NOMO-1 treated with dmso at 0.1 percent for 144 hours (cell line): ENCODE data around the gene KIAA1614.
A peak's percentile ranks its signal among the peaks of the same experiment; 100 is the strongest.

Source experiments
- DNase-seq: peaks from one replicate; lab custom pipeline; 2025; ENCODE audit not compliant: unreplicated experiment; lab: John Stamatoyannopoulos, UW

KIAA1614 gene

DNA sequence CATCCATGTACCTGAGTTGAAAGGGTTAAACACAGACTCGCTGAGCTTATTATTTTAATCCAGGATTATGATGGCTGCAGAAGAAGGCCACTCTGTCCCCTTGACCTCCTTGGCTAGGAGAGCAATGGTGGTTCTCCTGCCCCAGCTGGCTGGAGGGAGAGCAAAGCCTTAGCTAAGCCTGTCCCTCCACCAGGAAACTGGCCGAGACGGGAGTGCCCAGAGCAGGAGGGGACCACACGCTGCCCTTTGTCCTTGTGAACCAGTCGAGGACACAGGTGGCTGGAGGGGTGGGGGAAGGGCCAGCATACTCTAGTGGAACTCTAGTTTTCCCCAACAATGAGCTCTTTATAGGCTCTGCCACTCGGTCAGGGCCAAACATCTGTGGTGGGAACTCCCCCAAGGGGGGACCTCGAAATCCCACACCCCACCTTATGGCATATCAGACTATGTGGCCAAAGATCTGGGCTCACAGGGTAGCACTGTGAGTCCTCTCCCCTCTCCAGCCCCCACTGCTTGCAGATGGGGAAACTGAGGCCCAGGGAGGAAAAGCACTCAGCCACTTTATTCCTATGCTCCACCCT is 12.9 kb downstream of the KIAA1614 start:
- no peak for DNase-seq

DNA sequence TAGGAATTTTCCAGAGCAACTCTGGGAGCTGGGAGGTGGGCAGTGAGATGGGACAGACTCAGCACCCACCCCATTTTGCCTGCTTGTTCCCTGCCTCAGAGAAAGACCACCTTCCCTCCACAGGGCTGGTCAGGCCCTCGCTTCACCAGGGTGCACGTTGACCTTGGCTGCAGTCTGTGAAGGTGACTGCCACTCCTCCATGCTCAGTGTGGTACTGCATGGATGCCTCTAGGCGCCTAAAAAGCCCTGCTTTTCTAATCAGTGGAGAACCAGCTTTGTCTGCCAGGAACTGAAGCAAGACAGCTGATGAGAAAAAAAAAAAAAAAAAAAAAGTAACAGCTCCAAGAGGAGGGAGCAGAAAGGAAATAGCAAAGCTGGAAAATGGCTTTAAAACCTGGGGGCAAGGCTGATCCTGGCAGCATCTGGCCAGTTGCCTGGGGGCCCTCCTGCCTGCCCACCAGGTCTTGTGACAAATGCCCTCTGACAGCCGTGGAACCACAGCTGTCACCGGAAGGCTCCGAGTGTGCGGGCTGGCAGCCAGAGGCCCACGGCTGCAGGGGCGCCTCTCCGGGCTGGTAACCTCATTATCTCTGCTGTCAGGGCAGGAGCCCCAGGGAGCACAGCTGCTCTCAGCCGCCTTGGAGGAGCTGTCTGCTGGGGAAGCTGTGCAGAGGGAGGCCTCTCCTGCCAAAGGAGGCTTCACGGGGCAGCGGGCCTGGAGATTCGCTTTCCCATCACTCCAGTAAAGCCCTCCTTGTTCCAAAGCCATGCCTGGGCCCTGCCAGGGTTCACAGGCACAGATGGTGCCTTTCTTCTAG is 13.7 kb downstream of the KIAA1614 start:
- DNase-seq: no peak

DNA sequence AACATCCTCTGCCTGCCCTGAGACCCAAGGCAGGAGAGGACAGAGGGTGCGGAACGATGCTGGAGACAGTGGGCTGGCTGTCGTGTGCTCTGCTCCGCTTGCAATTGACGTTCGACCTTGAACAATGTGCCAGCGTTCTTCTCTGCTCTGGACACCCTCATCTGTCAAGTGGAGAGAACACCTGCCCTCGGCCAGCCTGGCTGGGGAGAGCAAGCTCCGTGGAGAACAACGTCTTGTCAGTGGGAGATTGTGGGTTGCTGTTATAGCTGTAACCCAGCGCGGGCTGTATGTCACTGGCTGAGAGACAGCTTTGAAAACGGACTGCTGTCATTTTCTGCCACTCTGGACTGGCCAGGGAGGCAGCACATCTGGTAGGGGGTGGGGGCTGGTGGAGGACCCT is 14.7 kb downstream of the KIAA1614 start:
- no peak for DNase-seq

DNA sequence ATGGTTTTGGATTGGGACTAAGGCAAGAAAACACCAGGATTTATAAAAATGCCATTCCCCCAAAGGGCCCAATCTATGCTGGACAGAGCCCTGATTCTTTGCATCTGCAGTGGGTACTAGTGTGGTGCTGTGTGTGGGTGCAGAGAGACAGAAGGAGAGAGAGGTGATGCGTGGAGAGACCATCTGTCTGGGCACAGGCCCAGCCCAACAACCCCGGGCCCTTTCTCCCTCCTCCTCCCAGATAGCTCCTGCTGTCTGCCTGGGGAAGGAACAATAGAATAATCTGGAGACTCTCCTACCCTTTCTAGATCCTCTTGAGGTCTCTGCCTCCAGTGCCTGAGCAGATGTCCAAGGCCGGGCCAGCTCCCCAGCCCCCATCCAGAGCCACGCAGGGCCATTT is 15.1 kb downstream of the KIAA1614 start:
- DNase-seq: no peak

DNA sequence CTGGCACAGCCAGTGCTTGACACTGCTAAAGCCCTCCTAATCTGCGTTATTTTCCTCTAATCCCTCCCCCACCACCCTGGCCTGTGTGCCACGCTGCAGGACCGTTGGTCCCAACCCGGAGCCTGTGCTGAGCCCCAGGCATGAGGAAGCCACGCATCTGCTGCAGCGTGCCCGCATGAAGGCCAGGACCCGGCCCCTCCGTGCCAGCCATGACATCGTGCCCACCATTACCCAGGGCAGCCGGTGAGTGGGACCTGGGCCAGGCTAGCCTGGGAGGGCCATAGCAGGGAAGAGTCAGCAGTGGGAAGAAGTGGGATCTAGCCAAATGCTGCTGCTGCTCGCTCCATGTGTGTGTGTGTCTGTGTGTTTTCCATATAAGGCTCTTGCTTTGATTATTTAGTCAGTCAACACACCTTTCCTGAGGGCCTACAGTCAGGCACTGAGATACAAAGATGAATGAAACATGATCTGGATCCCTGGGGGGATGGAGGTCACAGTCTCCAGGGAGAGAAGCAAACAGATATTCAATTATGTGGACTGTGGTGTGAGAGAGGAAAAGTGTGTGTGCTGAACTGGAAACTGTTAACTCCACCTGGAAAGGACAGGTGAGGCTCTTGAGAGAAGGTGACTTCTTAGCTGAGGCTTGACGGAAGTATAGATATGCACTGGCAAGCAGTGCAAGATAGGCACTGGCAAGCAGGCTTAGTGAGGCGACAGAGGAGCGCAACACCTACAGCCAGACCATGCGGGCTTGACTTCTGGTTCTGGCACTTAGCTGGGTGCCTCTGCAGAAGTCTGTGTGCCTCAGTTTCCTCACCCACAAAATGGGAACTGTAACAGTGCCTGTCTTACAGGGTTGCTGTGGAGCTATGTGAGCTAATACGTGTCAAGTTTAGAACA is 15.9 kb downstream of the KIAA1614 start:
- no peak for DNase-seq

DNA sequence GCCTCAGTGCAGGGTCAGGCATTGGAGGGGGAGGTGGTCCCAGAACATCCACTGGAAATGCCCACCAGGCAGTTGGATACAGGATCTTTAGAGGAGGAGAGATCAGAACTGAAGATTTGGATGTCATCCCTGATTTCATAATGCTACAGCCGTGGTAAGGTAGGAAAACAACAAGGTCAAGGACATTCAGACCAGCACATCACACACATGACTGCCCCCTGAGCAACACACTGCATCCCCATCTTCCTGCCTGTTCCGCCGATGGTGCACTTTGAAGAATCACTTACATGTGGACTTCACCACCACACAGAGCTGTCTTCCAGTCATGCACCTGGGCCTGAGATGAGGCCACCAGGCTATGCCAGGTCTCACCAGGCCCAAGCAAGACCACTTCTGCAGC is 16.7 kb downstream of the KIAA1614 start:
- DNase-seq: no peak

DNA sequence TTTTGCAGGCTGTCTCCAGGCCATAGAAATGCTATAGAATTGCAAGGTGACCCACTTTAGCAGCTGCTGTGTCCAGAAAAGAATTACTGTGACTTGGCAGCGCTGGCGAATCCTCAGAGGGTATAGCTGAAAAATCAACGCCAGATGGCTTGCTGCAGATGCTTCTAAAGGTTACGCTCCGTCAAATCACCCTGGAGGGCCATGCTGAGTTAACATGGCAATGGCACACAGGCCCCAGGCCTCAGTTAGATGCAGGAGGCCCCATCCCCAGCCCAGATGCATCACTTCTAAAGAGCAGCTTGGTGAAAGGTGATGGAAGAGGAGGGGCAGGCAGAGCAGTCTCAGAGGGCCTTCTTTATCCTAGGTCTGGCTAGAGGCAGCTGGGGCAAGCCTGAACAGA is 18.0 kb downstream of the KIAA1614 start:
- no peak for DNase-seq

DNA sequence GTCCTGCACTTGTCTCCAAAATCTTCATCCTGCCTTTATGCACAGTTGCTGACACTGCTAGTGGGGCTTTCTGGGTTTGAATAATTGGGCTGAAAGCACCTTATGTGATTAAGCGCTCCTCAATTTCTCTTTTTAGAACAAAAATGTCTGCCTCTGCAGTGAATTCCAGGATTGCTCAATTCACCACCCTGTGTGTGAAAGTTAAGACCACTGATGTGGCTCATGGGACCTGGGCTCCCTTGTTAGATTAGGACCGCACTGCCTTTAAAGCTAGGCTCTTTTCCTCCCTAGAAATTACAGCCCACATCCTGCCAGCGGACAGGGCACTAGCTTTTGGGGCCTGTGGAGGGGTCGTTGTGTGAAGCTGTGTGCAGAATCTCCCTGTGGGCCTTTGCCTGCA is 18.8 kb downstream of the KIAA1614 start:
- no peak for DNase-seq

DNA sequence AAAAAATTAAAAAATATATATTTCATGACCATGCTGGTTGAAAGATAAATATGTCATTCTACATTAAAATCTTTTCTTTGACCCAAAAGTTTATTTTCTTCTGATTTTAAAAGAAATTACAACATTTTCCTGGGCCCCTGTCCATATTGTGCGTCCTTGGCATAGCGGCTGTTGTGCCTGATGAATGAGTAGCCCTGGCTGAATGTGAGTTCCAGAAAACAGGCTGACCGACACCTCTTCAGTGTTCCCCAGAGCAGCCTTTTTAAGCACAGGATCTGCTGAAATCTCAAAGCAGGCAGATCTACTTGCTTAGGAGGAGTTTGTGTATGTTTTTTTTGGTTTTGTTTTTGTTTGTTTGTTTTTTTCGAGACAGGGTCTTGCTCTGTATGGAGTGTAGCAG is 19.7 kb downstream of the KIAA1614 start:
- DNase-seq: no peak

DNA sequence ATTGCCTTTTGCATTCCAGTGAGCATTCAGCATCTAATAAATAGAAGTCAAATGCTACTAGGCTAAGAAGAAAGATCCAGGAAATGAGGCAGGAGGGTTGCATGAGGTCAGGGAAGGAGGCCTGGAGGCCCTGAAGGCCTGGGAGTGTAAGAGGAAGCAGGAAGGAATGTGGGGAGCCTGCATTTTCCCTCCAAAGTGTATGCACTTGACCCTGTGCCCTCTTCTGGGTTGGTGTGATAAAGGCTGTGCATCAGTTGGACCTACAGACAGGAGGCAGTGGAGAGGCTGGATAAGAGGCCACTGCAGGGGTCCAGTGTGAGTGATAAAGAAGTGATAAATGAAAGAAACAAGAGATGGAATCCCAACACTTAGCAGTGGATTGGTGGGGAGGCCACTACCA is 20.4 kb downstream of the KIAA1614 start:
- DNase-seq: no peak

DNA sequence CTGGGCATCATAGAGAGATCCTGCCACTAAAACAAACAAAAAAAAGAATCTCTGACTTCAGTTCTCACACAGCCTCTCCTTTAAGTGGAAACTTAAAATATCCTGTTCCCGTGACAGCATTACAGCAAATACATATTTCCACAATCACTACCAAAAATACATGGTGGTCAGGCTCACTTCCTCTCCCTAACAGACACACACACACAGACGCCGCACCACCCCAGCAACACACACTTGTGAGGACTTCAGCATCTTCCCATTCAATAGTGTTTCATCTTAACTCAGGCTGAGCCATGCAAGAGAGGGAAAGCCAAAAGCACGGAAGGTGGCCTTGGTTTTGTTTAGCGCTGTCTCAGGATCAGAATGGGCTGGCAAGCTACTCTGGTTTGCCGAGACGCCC is 21.9 kb downstream of the KIAA1614 start:
- DNase-seq: peak; percentile 81

DNA sequence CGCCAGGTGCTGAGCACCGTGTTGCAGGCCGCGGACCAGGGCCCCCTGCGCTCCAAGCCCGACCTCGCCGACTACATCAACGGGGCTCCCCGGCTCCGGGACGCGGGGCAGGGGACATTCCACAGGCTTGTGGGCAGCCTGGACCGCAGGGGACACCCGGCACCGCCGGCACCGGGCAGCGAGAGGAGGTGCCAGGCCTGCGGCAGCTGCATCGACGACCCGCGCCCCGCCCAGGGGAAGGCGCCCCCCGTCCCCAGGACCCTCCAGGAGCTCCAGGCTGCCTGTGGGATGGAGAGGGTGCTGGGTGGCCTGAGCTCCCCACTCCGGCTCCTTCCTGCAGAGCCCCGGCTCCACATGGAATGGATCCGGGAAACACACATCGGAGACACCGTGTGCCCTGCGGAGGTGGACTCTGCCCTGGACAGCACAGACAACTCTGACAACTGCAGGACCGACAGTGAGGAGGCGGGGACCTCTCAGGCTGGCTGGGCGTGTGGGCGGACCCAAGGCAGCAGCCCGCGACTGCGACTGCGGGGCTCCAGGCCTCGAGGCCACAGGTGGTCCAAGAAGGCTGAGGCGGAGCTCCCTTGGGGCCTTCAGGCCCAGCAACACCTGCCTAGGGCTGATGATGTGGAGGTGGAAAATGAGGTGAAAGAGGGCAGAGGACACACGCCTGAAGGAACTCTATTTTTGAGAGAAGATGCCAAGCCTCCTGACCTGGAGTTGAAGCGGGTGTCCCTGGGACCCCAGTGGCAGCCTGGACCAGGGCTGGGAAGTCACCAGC is 22.8 kb downstream of the KIAA1614 start:
- DNase-seq: no peak

DNA sequence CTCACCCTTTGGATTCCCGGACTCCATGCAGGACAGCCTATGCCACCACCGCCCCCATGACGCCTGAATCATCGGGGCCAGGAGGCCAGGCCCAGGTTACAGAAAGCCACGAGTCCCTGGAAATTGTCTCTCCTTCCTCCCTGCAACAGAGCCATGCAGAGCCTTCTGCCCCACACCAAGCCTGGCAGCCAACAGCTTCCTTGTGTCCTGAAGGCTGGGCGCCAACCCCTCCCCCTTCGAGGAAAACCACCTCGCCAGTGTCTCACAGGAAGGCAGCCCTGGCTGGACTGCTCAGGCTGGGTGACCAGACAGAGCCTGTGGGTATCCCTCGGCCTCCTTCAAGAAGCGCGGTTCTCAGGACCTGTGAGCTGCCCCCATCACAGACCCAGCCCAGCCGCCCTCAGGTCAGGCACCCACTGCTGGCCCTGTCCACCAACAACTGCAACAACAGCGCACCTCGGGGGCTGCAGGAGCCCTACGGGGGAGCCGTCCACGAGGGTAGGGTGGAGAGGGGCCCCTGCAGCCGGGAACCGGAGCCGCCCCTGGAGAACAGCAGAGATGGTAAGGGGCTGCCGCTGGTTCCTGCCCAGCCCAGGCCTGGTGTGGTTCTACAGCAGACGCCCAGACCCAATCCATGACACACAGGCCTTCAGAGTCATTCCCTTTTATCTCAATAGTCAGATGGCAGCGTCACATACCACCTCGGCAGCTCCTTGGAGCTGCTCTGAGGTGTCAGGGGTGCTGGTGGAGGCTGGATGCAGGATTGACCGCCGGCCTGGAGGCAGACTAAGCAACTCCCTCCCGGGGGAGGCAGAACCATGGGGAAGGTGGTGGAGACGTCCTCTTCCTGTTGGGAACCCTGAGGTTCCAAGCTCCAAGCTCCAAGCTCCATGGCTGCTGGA is 23.7 kb downstream of the KIAA1614 start:
- DNase-seq: no peak

DNA sequence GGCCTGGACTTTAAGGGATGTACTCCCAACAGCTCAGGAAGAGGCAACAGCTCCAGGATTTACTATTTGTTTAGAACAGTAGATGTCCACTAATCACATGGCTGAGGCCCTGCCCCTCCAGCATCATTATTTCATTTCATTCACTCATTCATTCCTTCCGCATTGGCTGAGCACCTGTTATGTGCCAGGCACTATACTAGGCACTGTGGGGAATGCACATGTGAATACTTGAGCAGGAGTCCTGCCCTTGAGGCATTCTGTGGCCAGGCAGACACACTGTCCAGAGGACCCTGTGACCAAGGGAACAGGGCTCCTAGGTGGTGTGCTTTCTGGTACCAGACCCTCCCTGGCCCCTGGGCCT is 24.3 kb downstream of the KIAA1614 start:
- no peak for DNase-seq

DNA sequence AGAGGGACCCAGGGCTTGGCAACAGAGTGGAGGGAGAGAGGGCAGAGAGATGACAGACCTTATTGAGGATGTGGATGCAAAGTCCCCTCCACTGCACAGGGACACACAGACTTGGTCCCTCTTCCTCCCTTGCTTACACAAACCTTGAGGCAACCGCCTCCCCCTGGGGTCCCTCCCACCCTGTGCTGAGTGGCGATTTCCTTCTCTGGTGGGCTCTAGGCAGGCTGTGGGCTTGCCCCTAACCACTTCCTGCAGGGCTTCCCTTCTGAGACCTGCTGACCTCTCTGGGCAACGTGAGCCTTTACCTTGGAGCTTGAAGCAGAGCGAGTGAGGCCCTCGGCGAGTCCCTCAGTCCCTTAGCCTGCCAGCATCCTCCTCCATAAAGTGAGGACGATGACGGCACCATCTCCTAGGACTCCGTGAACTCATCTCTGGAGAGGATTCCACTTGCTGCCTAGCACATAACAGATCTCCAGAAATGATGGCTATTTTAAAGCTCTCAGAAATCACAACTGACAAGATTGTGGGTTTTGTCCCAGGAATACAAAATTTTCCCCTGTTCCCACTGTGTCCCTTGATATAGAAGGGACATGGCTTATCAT is 25.0 kb downstream of the KIAA1614 start:
- DNase-seq: no peak

DNA sequence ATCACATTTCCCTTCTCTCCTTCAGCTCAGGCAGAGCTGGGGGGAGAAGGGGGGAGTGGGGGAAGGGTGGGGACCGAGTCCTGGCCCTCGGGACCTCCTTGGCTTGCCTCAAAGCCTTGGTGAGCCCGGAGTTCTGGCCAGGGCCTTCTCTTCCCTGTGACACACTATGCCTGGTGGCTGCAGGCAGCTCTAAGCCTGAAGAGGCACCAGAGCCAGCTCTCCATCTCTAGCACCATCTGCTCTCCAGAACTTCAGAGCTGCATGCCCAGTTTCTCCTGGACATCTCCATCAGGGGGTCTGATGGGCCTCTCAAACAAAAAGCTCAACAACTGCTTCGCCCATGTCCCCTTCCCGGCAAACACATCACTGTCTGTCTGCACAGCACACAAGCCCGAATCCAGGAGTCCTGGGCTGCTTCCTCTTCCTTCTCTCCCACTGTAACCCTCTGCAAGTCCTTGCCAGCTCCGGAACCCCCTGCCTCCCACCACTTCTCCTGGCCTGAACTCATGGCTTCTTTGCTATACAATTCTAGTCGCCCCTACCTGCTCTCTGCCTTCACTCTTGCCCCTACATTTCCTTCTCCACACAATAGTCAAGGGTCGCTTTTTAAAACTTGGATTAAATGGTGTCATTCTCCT is 26.5 kb downstream of the KIAA1614 start:
- DNase-seq: no peak

DNA sequence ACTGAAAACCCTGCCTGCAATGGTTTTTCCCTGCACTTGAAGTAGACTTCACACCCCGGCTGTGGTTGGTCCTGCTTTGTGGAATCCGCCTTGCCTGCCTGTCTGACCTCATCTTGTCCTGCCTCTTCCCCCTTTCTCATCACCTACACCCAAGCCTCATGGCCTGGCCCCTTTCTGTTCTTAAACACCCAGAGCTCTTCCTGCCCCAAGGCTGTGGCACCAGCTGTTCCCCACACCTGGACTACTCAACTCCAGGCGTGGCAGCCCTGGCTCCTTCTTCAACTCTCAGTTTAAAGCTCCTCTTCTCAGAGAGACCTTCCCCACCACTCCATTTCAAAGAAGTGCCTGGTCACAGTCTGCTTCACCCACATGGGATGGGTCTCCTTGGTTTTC is 27.0 kb downstream of the KIAA1614 start:
- no peak for DNase-seq

DNA sequence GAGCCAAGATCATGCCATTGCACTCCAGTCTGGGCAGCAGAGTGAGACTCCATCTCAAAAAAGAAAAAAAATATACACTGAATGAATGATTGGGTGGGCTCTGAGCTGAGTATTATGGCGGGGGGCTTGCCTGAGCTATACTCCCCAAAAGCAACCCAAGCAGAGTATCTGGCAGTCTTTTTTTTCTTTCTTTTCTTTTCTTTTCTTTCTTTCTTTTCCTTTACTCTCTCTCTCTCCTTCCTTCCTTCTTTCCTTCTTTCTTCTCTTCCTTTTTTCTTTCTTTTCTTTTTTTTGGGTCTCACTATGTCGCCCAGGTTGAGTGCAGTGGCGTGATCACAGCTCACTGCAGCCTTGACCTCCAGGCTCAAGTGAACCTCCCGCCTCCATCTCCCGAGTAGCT is 27.7 kb downstream of the KIAA1614 start:
- DNase-seq: no peak

DNA sequence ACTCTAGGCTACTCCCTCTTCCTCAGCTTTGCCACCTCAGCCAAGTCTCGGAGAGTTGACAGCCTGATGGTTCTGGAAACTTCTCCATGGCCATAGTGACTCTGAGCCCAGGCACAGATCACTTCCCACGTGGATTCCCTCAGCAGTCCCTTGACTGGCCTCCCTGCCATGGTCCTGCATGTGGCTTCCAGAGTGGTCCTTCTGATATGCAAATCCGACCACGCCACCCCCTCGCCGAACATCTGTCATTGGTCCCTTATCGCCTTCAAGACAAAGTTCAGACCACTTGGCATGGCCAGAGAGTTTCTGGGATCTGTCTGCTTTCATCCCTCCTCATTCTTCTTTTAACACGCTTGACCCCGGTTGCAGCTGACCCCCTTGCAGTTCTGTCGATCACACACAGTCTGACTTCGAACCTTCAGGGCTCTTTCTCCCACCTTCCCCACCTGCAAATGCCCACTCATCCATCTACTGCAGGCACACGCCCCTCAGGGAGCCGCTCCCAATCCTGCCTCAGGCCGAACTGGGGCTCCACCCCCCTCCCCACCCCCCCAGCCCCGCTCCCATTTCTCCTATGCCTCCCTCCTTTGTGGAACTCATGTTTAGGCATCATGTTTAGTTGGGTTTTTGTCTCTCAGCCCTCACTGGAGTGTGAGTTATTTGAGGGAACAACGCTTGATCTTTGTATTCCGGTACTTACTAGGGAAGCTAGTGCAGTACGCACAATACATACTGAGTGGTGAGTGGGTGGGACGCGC is 29.0 kb downstream of the KIAA1614 start:
- no peak for DNase-seq
